ENCODE results near the gene COPZ2. TPM values are rescaled to one million over a fixed set of nuclear protein-coding genes. Genes with fewer than 3 reads are reported as not detected.

The COPZ2 gene
- total and polyA plus RNA-seq, 2 donors (not counting 1 experiment from before 2014, with no cell fraction given): 1.0 to 2.3 TPM

- Mint-ChIP-seq H3K4me3 (peak overlapping the region; percentile 97), H3K4me1 (peaks cover 46% of the 10 kb centered on the region), H3K27ac (peak overlapping the region; percentile 100), H3K9me3 (ENCODE audit: insufficient read depth) (no peaks in the 10 kb centered on the region), H3K27me3 (no peaks in the 10 kb centered on the region)
- H2AFZ ChIP-seq (ENCODE audit: insufficient read depth, low read depth, low read length, poor library complexity, severe bottlenecking): peak overlapping the region; percentile 97
- peaks cover 15% of the 10 kb centered on the region for H4K20me1 ChIP-seq (ENCODE audit: control insufficient read depth, insufficient read depth, low read length, poor library complexity, severe bottlenecking)
- WGBS (ENCODE audit: insufficient coverage): 1% methylated on average over 23 of the region's 26 CpGs
- POLR2A ChIA-PET: interaction anchor here (0.5 to 2.6 kb wide), 2 partner anchors 31 to 151 kb away, joined by 3 to 6 read pairs; partner anchors contain the start of gene SP2
- peak overlapping the region; percentile 77 for H3K9ac ChIP-seq (ENCODE audit: low read length)
- DNase-seq (no peak), ATAC-seq (ENCODE audit: low read depth) (no peak)
- H3K36me3 ChIP-seq (replicated peaks in 1 of 2; ENCODE audit: control extremely low read depth in 1 of 2, control insufficient read depth in 1 of 2, extremely low read depth in 1 of 2, insufficient read depth in 2 of 2, low read length in 1 of 2): peaks cover 0 to 18% of the 10 kb centered on the region in 2 experiments
- H3K27ac ChIP-seq (ENCODE audit: low read length in 2 of 2): peak overlapping the region; percentile 87 to 90
- intact Hi-C loops (cut with micrococcal nuclease): loop anchor here (1.0 kb wide), 1 partner anchor 10 kb away; the partner anchor contains the start of gene COPZ2
- no peak for TF ChIP-seq CTCF (IDR thresholded peaks at IDR 0.05)
- TF ChIP-seq EZH2 (IDR thresholded peaks at IDR 0.05; ENCODE audit: borderline replicate concordance, insufficient read depth, low read depth, low read length, poor library complexity, severe bottlenecking): no peak
- H3K4me1 ChIP-seq (ENCODE audit: control insufficient read depth in 2 of 2, insufficient read depth in 2 of 2, low read length in 2 of 2): peaks cover 26 to 29% of the 10 kb centered on the region in 2 donors
- H3K4me3 ChIP-seq (ENCODE audit: control extremely low read depth in 1 of 5, extremely low read depth in 1 of 5, insufficient read depth in 1 of 5, low read depth in 2 of 5, low read length in 4 of 5): peak overlapping the region; percentile 63 to 84 (median 78)
- H3K27me3 ChIP-seq (replicated peaks in 1 of 4; ENCODE audit: control extremely low read depth in 1 of 4, control insufficient read depth in 3 of 4, insufficient read depth in 4 of 4, low read length in 3 of 4): no peaks in the 10 kb centered on the region
- CTCF ChIA-PET: interaction anchor here (0.9 to 5.3 kb wide), 13 partner anchors 9 to 100 kb away, joined by 3 to 50 read pairs (median 5); partner anchors contain the start of gene CDK5RAP3
- no peaks in the 10 kb centered on the region for H3K9me3 ChIP-seq (ENCODE audit: control extremely low read depth in 1 of 3, control insufficient read depth in 2 of 3, insufficient read depth in 1 of 3, low read length in 2 of 3)
- peak overlapping the region; percentile 80 for H3K4me2 ChIP-seq (replicated peaks; ENCODE audit: low read depth, low read length, poor library complexity, severe bottlenecking)
- peaks cover 51% of the 10 kb centered on the region for H3K79me2 ChIP-seq (ENCODE audit: control insufficient read depth, insufficient read depth, low read length)
Observed at GRCh38 chr17:48047113-48047740, 9.6 kb upstream of the COPZ2 start.

DNA sequence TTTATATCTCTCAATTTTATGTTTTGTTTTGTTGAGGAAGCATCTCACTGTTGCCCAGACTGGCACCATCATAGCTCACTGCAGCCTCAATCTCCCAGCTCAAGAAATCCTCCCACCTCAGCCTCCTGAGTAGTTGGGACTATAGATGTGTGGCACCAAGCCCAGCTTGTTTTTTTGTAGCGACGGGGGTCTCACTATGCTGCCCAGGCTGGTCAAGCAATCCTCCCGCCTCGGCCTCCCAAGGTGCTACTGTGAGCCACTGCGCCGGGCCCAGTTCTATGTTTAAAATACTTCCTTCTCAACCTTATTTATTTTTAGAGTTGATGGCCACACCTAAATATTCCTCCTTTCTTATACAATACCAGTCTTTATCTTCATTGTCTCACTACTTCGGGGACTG is 8.7 kb upstream of the COPZ2 start:
- H3K36me3 ChIP-seq (replicated peaks in 1 of 2; ENCODE audit: control extremely low read depth in 1 of 2, control insufficient read depth in 1 of 2, extremely low read depth in 1 of 2, insufficient read depth in 2 of 2, low read length in 1 of 2): peaks cover 0 to 9% of the 10 kb centered on the region in 2 experiments
- ChIA-PET POLR2A (no interaction called here), CTCF (interaction anchor here (1.2 to 5.3 kb wide), 3 partner anchors 10 to 67 kb away, joined by 3 to 50 read pairs (median 14); no protein-coding TSS in a partner anchor)
- ATAC-seq (ENCODE audit: low read depth) (no peak), DNase-seq (no peak)
- no peaks in the 10 kb centered on the region for H3K9me3 Mint-ChIP-seq (ENCODE audit: insufficient read depth)
- no peaks in the 10 kb centered on the region for H3K27me3 Mint-ChIP-seq
- no peak overlapping the region for H3K27ac ChIP-seq (ENCODE audit: low read length in 2 of 2)
- no peak overlapping the region for H3K4me3 Mint-ChIP-seq
- H2AFZ ChIP-seq (ENCODE audit: insufficient read depth, low read depth, low read length, poor library complexity, severe bottlenecking): no peak overlapping the region
- intact Hi-C loops (cut with micrococcal nuclease): no loop called here
- H3K9me3 ChIP-seq (ENCODE audit: control extremely low read depth in 1 of 3, control insufficient read depth in 2 of 3, insufficient read depth in 1 of 3, low read length in 2 of 3): no peaks in the 10 kb centered on the region
- 90% methylated on average over 2 of the region's 7 CpGs for WGBS (ENCODE audit: insufficient coverage)
- peaks cover 20 to 24% of the 10 kb centered on the region in 2 donors for H3K4me1 ChIP-seq (ENCODE audit: control insufficient read depth in 2 of 2, insufficient read depth in 2 of 2, low read length in 2 of 2)
- H3K4me2 ChIP-seq (replicated peaks; ENCODE audit: low read depth, low read length, poor library complexity, severe bottlenecking): peak overlapping the region; percentile 80
- H3K4me3 ChIP-seq (ENCODE audit: control extremely low read depth in 1 of 5, extremely low read depth in 1 of 5, insufficient read depth in 1 of 5, low read depth in 2 of 5, low read length in 4 of 5): no peak overlapping the region
- peaks cover 6% of the 10 kb centered on the region for H4K20me1 ChIP-seq (ENCODE audit: control insufficient read depth, insufficient read depth, low read length, poor library complexity, severe bottlenecking)
- no peak overlapping the region for H3K27ac Mint-ChIP-seq
- no peak overlapping the region for H3K9ac ChIP-seq (ENCODE audit: low read length)
- H3K4me1 Mint-ChIP-seq: peaks cover 36% of the 10 kb centered on the region
- H3K79me2 ChIP-seq (ENCODE audit: control insufficient read depth, insufficient read depth, low read length): peaks cover 41% of the 10 kb centered on the region
- no peaks in the 10 kb centered on the region for H3K27me3 ChIP-seq (replicated peaks in 1 of 4; ENCODE audit: control extremely low read depth in 1 of 4, control insufficient read depth in 3 of 4, insufficient read depth in 4 of 4, low read length in 3 of 4)
- TF ChIP-seq CTCF (IDR thresholded peaks at IDR 0.05) (no peak), EZH2 (IDR thresholded peaks at IDR 0.05; ENCODE audit: borderline replicate concordance, insufficient read depth, low read depth, low read length, poor library complexity, severe bottlenecking) (no peak)
